CD4-positive, alpha-beta T cell (primary cell): ENCODE results near the gene DSE. TPM values are rescaled to one million over a fixed set of nuclear protein-coding genes. Genes with fewer than 3 reads are reported as not detected.

Experiments
- ATAC-seq: fragments of 200-7000 bp; cut with Tn5 transposase; one replicate; pipeline ENCODE4 v1.10.0; 2022; ENCODE audit warnings: mild to moderate bottlenecking; ENCODE audit not compliant: poor library complexity
- CTCF ChIA-PET: fragments of 350-600 bp; sonication (Branson Sonifier 250); formaldehyde crosslinking; loops from one replicate; lab custom pipeline; 2021; ENCODE audit warnings: antibody characterized with exemption, inconsistent platforms; lab: Charles Lee
- POLR2A ChIA-PET: fragments of 350-600 bp; sonication (Branson Sonifier 250); formaldehyde crosslinking; loops from one replicate; lab custom pipeline; 2021; ENCODE audit warnings: antibody characterized with exemption, inconsistent platforms; lab: Charles Lee
- DNase-seq, 14 experiments: peaks; one replicate each; pipeline ENCODE4 v3.0.0-alpha.2; 2013 to 2020; ENCODE audit warnings: mixed read lengths in 2 of 14
- H3K27ac ChIP-seq, 2 donors: one replicate each; pipeline versions ENCODE4 v1.5.1 to v1.7.0; 2013; ENCODE audit warnings: low read length in 2 of 2, low read depth in 1 of 2, mild to moderate bottlenecking in 1 of 2
- H3K27me3 ChIP-seq, 2 experiments: 1 replicate in 1 of 2; 2 replicates in 1 of 2; pipeline versions ENCODE4 v1.6.1 to v1.7.0; 2013; ENCODE audit warnings: low read length in 2 of 2, control low read depth in 1 of 2, mild to moderate bottlenecking in 1 of 2, moderate library complexity in 1 of 2; ENCODE audit not compliant: insufficient read depth in 2 of 2, control insufficient read depth in 1 of 2
- H3K36me3 ChIP-seq: one replicate; pipeline ENCODE4 v1.6.1; 2013; ENCODE audit warnings: low read length, control low read depth; ENCODE audit not compliant: insufficient read depth
- H3K4me1 ChIP-seq: one replicate; pipeline ENCODE4 v1.6.1; 2013; ENCODE audit warnings: low read length, control low read depth; ENCODE audit not compliant: insufficient read depth
- H3K4me3 ChIP-seq: one replicate; pipeline ENCODE4 v1.5.1; 2013; ENCODE audit warnings: mild to moderate bottlenecking, low read length, moderate library complexity
- H3K9me3 ChIP-seq, 2 experiments: 1 replicate in 1 of 2; 2 replicates in 1 of 2; pipeline versions ENCODE4 v1.6.1 to v1.7.0; 2013; ENCODE audit warnings: low read length in 2 of 2, mild to moderate bottlenecking in 2 of 2, control low read depth in 1 of 2, moderate library complexity in 1 of 2; ENCODE audit not compliant: control insufficient read depth in 1 of 2, insufficient read depth in 1 of 2
- H3K27ac Mint-ChIP-seq: one replicate; pipeline ENCODE4 v1.8.0; 2020; ENCODE audit warnings: mixed read lengths
- H3K27me3 Mint-ChIP-seq: one replicate; pipeline ENCODE4 v1.8.0; 2021; ENCODE audit warnings: mixed read lengths
- H3K36me3 Mint-ChIP-seq: one replicate; pipeline ENCODE4 v1.8.0; 2021; ENCODE audit warnings: low read depth, mixed read lengths
- H3K4me1 Mint-ChIP-seq: one replicate; pipeline ENCODE4 v1.8.0; 2021; ENCODE audit warnings: low read depth, mixed read lengths
- H3K4me3 Mint-ChIP-seq: one replicate; pipeline ENCODE4 v1.8.0; 2020; ENCODE audit warnings: mild to moderate bottlenecking, mixed read lengths
- H3K9me3 Mint-ChIP-seq: one replicate; pipeline ENCODE4 v1.8.0; 2020; ENCODE audit warnings: mixed read lengths
- CTCF ChIP-seq: fragments of 200-600 bp; IDR thresholded peaks from one replicate; pipeline ENCODE4 v1.8.0; 2022; ENCODE audit warnings: antibody characterized with exemption, mild to moderate bottlenecking
- intact Hi-C, 2 experiments: fragments of 100-400 bp; cut with DNase I in 1 of 2; cut with micrococcal nuclease in 1 of 2; formaldehyde crosslinking; loops; one replicate each; pipeline versions ENCODE4 v1.15.1 to v1.9.0; 2023 to 2025; cut with DNase I, micrococcal nuclease
- total RNA-seq, 174 experiments: library from RNA in 2 of 174; stranded (reverse) in 2 of 174; gene quantifications; one replicate each; pipeline ENCODE4 v1.2.3 and lab custom pipeline; 2021 to 2026

Gene DSE
- total RNA-seq, 2 experiments from 2014 or later = 7.5 to 8.0 TPM

GRCh38 chr6:116359131-116359530, 11.6 kb upstream of the DSE start:
- intact Hi-C loops = no loop called here
- ATAC-seq = no peak

GRCh38 chr6:116359835-116360234, 10.9 kb upstream of the DSE start:
- H3K9me3 ChIP-seq = no peaks in the 10 kb centered on the region

More at GRCh38 chr6:116359131-116359530, 11.6 kb upstream of the DSE start:
- Histone ChIP-seq H3K27me3 (no peaks in the 10 kb centered on the region), H3K27ac (no peak overlapping the region), H3K4me1 (no peaks in the 10 kb centered on the region), H3K9me3 (no peaks in the 10 kb centered on the region), H3K36me3 (no peaks in the 10 kb centered on the region), H3K4me3 (no peak overlapping the region)
- no peak for DNase-seq
- ChIA-PET CTCF (no interaction called here), POLR2A (no interaction called here)
- Mint-ChIP-seq H3K4me1 (no peaks in the 10 kb centered on the region), H3K4me3 (no peak overlapping the region), H3K9me3 (no peaks in the 10 kb centered on the region), H3K27ac (no peak overlapping the region), H3K27me3 (no peaks in the 10 kb centered on the region), H3K36me3 (no peaks in the 10 kb centered on the region)
- TF ChIP-seq CTCF = no peak

GRCh38 chr6:116362276-116362675, 8.5 kb upstream of the DSE start:
- H3K27me3 ChIP-seq = no peaks in the 10 kb centered on the region
- no peaks in the 10 kb centered on the region for H3K27me3 Mint-ChIP-seq

More at GRCh38 chr6:116359835-116360234, 10.9 kb upstream of the DSE start:
- CTCF ChIA-PET = no interaction called here
- no peak overlapping the region for H3K27ac ChIP-seq
- no peak for DNase-seq
- H3K27me3 ChIP-seq = no peaks in the 10 kb centered on the region
- no peak for ATAC-seq
- Mint-ChIP-seq H3K27me3 (no peaks in the 10 kb centered on the region), H3K4me1 (no peaks in the 10 kb centered on the region), H3K9me3 (no peaks in the 10 kb centered on the region), H3K27ac (no peak overlapping the region), H3K36me3 (no peaks in the 10 kb centered on the region), H3K4me3 (no peak overlapping the region)
- TF ChIP-seq CTCF = no peak
- H3K4me1 ChIP-seq = no peaks in the 10 kb centered on the region
- POLR2A ChIA-PET = no interaction called here
- intact Hi-C loops = no loop called here
- no peak overlapping the region for H3K4me3 ChIP-seq
- H3K36me3 ChIP-seq = no peaks in the 10 kb centered on the region

More at GRCh38 chr6:116362276-116362675, 8.5 kb upstream of the DSE start:
- ChIA-PET CTCF (no interaction called here), POLR2A (no interaction called here)
- no peak overlapping the region for H3K4me3 Mint-ChIP-seq
- H3K4me1 Mint-ChIP-seq = no peaks in the 10 kb centered on the region
- H3K9me3 ChIP-seq = no peaks in the 10 kb centered on the region
- H3K4me3 ChIP-seq = no peak overlapping the region
- H3K27ac Mint-ChIP-seq = no peak overlapping the region
- no peak for ATAC-seq
- H3K36me3 Mint-ChIP-seq = no peaks in the 10 kb centered on the region
- TF ChIP-seq CTCF = no peak
- no peaks in the 10 kb centered on the region for H3K9me3 Mint-ChIP-seq
- intact Hi-C loops = no loop called here
- no peak overlapping the region for H3K27ac ChIP-seq
- DNase-seq = no peak
- H3K4me1 ChIP-seq = no peaks in the 10 kb centered on the region
- H3K36me3 ChIP-seq = no peaks in the 10 kb centered on the region
